Bronchial epithelial cell (primary cell): Measurements from ENCODE around the gene SLC39A11. TPM values are rescaled to one million over a fixed set of nuclear protein-coding genes. Genes with fewer than 3 reads are reported as not detected.

Experiments used
- DNase-seq: peaks from one replicate; pipeline ENCODE4 v3.0.0-alpha.2; 2010; ENCODE audit warnings: low read depth
- FAIRE-seq: peaks from 2 replicates; lab custom pipeline; 2011; peaks lifted over from hg19 to GRCh38; lab: Jason Lieb, UNC
- H3K27me3 ChIP-seq: 2 replicates; pipeline ENCODE4 v1.5.1; 2011; ENCODE audit warnings: low read length; ENCODE audit not compliant: control insufficient read depth, insufficient read depth
- H3K36me3 ChIP-seq: 2 replicates; pipeline ENCODE4 v1.5.1; 2011; ENCODE audit warnings: low read length; ENCODE audit not compliant: control insufficient read depth, insufficient read depth
- H3K4me3 ChIP-seq: 2 replicates; pipeline ENCODE4 v1.5.1; 2011; ENCODE audit warnings: mild to moderate bottlenecking, low read depth, low read length, control low read depth
- CTCF ChIP-seq: IDR thresholded peaks from 2 replicates; pipeline ENCODE4 v1.5.1; 2011; ENCODE audit warnings: mild to moderate bottlenecking, moderate library complexity, low read length, control low read depth, inconsistent platforms; ENCODE audit not compliant: insufficient read depth, severe bottlenecking
- total RNA-seq: library from RNA; depleted of rRNA; stranded (reverse); fragments of >200 nt; gene quantifications from 2 replicates; pipeline ENCODE4 v1.2.1, GENCODE V29; 2014

The SLC39A11 gene
- total RNA-seq, 1 donor from 2014 or later = 23.4 TPM

- FAIRE-seq (no peak), DNase-seq (no peak)
- Histone ChIP-seq H3K4me3 (no peak overlapping the region), H3K36me3 (no peaks in the 10 kb centered on the region), H3K27me3 (no peaks in the 10 kb centered on the region)
- no peak for TF ChIP-seq CTCF
Measured at GRCh38 chr17:72920513-72920912, 172.0 kb downstream of the SLC39A11 start.

- no peaks in the 10 kb centered on the region for H3K27me3 ChIP-seq
- no peak for TF ChIP-seq CTCF
- FAIRE-seq (no peak), DNase-seq (no peak)
- H3K4me3 ChIP-seq = no peak overlapping the region
- H3K36me3 ChIP-seq = no peaks in the 10 kb centered on the region
Measured at GRCh38 chr17:72916991-72917390, 175.5 kb downstream of the SLC39A11 start.

- FAIRE-seq = no peak
- no peak overlapping the region for H3K4me3 ChIP-seq
Measured at GRCh38 chr17:72915625-72916081, 176.8 kb downstream of the SLC39A11 start.

GRCh38 chr17:72913142-72913682 is 179.3 kb downstream of the SLC39A11 start:
- TF ChIP-seq CTCF = no peak
- FAIRE-seq = no peak
- H3K36me3 ChIP-seq = no peaks in the 10 kb centered on the region
- no peak for DNase-seq
- no peak overlapping the region for H3K4me3 ChIP-seq
- H3K27me3 ChIP-seq = no peaks in the 10 kb centered on the region

More at GRCh38 chr17:72915625-72916081, 176.8 kb downstream of the SLC39A11 start:
- no peaks in the 10 kb centered on the region for H3K27me3 ChIP-seq
- DNase-seq = no peak
- no peaks in the 10 kb centered on the region for H3K36me3 ChIP-seq
- TF ChIP-seq CTCF = no peak

GRCh38 chr17:72906306-72906705 is 186.2 kb downstream of the SLC39A11 start:
- DNase-seq = no peak
- Histone ChIP-seq H3K36me3 (no peaks in the 10 kb centered on the region), H3K27me3 (no peaks in the 10 kb centered on the region), H3K4me3 (no peak overlapping the region)
- no peak for FAIRE-seq
- no peak for TF ChIP-seq CTCF

GRCh38 chr17:72903522-72903921 is 189.0 kb downstream of the SLC39A11 start:
- FAIRE-seq = no peak
- no peak for TF ChIP-seq CTCF
- no peaks in the 10 kb centered on the region for H3K36me3 ChIP-seq
- no peak overlapping the region for H3K4me3 ChIP-seq
- H3K27me3 ChIP-seq = no peaks in the 10 kb centered on the region
- no peak for DNase-seq
